HepG2 (cell line): ENCODE results near the gene ANO2. TPM values are rescaled to one million over a fixed set of nuclear protein-coding genes. Genes with fewer than 3 reads are reported as not detected.

ENCODE experiments used
- ATAC-seq: fragments of 200-7000 bp; cut with Tn5 transposase; 3 replicates; pipeline ENCODE4 v1.9.1; 2020; ENCODE audit warnings: mild to moderate bottlenecking, moderate library complexity
- BruUV-seq: library from RNA; stranded (reverse); fragments of 400-500 nt; replicated peaks from 2 replicates; lab custom pipeline; 2021; lab: Mats Ljungman, UMichigan
- CTCF ChIA-PET: fragments of 300-600 bp; formaldehyde crosslinking; extraction: SDS; loops from one replicate; lab custom pipeline; 2021; ENCODE audit warnings: low total read pairs, inconsistent platforms, low intra/inter-chr PET ratio; lab: Yijun Ruan, JAX
- POLR2A ChIA-PET: fragments of 350-600 bp; sonication (Branson Sonifier 250); formaldehyde crosslinking; loops from one replicate; lab custom pipeline; 2020; ENCODE audit warnings: antibody characterized with exemption, inconsistent platforms; lab: Yijun Ruan, JAX
- DNase-seq: peaks from one replicate; pipeline ENCODE4 v3.0.0-alpha.2; 2015; ENCODE audit warnings: low spot score
- FAIRE-seq: peaks from 3 replicates; lab custom pipeline; 2011; peaks lifted over from hg19 to GRCh38; lab: Jason Lieb, UNC
- H2AFZ ChIP-seq: one replicate; pipeline ENCODE4 v1.6.1; 2011; ENCODE audit warnings: low read length, inconsistent platforms
- H3K27ac ChIP-seq: fragments of 300-600 bp; 3 replicates; pipeline ENCODE4 v1.8.0; 2011; ENCODE audit warnings: mixed run types, mild to moderate bottlenecking, mixed read lengths, low read length, inconsistent platforms; ENCODE audit not compliant: insufficient read depth; ENCODE audit errors: extremely low read length
- H3K27me3 ChIP-seq, 2 experiments: fragments of 200-600 bp in 1 of 2; 2 replicates in 1 of 2; 3 replicates in 1 of 2; pipeline versions ENCODE4 v1.6.0 to v1.8.0; 2011; ENCODE audit warnings: low read length in 2 of 2, mild to moderate bottlenecking in 2 of 2, moderate library complexity in 2 of 2, inconsistent platforms in 1 of 2; ENCODE audit not compliant: insufficient read depth in 2 of 2, control insufficient read depth in 1 of 2
- H3K36me3 ChIP-seq, 2 experiments: fragments of 200-600 bp in 1 of 2; replicated peaks in 1 of 2; 2 replicates in 1 of 2; 3 replicates in 1 of 2; pipeline versions ENCODE4 v1.5.1 to v1.8.0; 2011; ENCODE audit warnings: low read length in 2 of 2, inconsistent platforms in 1 of 2; ENCODE audit not compliant: insufficient read depth in 2 of 2, control insufficient read depth in 1 of 2
- H3K4me1 ChIP-seq: 2 replicates; pipeline ENCODE4 v1.5.1; 2012; ENCODE audit warnings: low read length, inconsistent platforms; ENCODE audit not compliant: insufficient read depth
- H3K4me2 ChIP-seq: 2 replicates; pipeline ENCODE4 v1.6.0; 2011; ENCODE audit warnings: low read depth, low read length, inconsistent platforms
- H3K4me3 ChIP-seq, 3 experiments: fragments of 200-600 bp in 1 of 3; sonication (generic), shearing (Covaris generic) in 1 of 3; replicated peaks in 1 of 3; 2 replicates each; pipeline ENCODE4 v1.5.1; 2011 to 2016; ENCODE audit warnings: low read length in 3 of 3, inconsistent platforms in 2 of 3, low read depth in 2 of 3, mild to moderate bottlenecking in 2 of 3, control low read depth in 1 of 3, mixed read lengths in 1 of 3; ENCODE audit not compliant: insufficient read depth in 1 of 3
- H3K79me2 ChIP-seq: one replicate; pipeline ENCODE4 v1.6.1; 2011; ENCODE audit warnings: low read length, inconsistent platforms; ENCODE audit not compliant: insufficient read depth
- H3K9ac ChIP-seq: 2 replicates; pipeline ENCODE4 v1.6.0; 2011; ENCODE audit warnings: mild to moderate bottlenecking, low read depth, low read length, inconsistent platforms; ENCODE audit not compliant: insufficient read depth
- H3K9me3 ChIP-seq: 2 replicates; pipeline ENCODE4 v1.5.1; 2012; ENCODE audit warnings: mild to moderate bottlenecking, low read length
- H4K20me1 ChIP-seq: 2 replicates; pipeline ENCODE4 v1.6.0; 2011; ENCODE audit warnings: inconsistent platforms, mild to moderate bottlenecking, low read length, moderate library complexity; ENCODE audit not compliant: insufficient read depth
- AGO2 ChIP-seq: fragments of 200-400 bp; formaldehyde crosslinking; optimal IDR thresholded peaks from 2 replicates; pipeline ENCODE3; 2017; ENCODE audit warnings: mild to moderate bottlenecking, low read depth, low read length, moderate library complexity
- FOXK2 ChIP-seq: fragments of 450-650 bp; IDR thresholded peaks from 2 replicates; pipeline ENCODE4 v1.6.1; 2016
- FOXP1 ChIP-seq, 2 experiments: fragments of 450-650 bp in 1 of 2; IDR thresholded peaks; 2 replicates each; pipeline ENCODE4 v1.6.1; 2017 to 2018; ENCODE audit warnings: antibody characterized with exemption in 1 of 2
- PITX1 ChIP-seq: sonication (generic); formaldehyde crosslinking; IDR thresholded peaks from 2 replicates; pipeline ENCODE4 v1.5.1; 2020; ENCODE audit warnings: mild to moderate bottlenecking, missing genetic modification reagents
- REXO4 ChIP-seq: sonication (generic); formaldehyde crosslinking; IDR thresholded peaks from 2 replicates; pipeline ENCODE4 v1.8.0; 2022; ENCODE audit warnings: missing genetic modification reagents, mild to moderate bottlenecking, borderline replicate concordance
- RFXAP ChIP-seq: sonication (generic); formaldehyde crosslinking; IDR thresholded peaks from 2 replicates; pipeline ENCODE4 v1.4.0; 2020; ENCODE audit warnings: missing genetic modification reagents, borderline replicate concordance
- SALL2 ChIP-seq: sonication (generic); formaldehyde crosslinking; IDR thresholded peaks from 2 replicates; pipeline ENCODE4 v1.8.1; 2023; ENCODE audit warnings: mild to moderate bottlenecking, missing genetic modification reagents, inconsistent platforms
- SMYD3 ChIP-seq: sonication (generic); formaldehyde crosslinking; IDR thresholded peaks from 2 replicates; pipeline ENCODE4 v1.8.1; 2023; ENCODE audit warnings: mild to moderate bottlenecking, missing genetic modification reagents
- TAF15 ChIP-seq: fragments of 200-400 bp; formaldehyde crosslinking; IDR thresholded peaks from one replicate; pipeline ENCODE4 v1.6.1; 2018; ENCODE audit warnings: mild to moderate bottlenecking, low read depth, low read length; ENCODE audit not compliant: poor library complexity, severe bottlenecking
- THAP11 ChIP-seq: IDR thresholded peaks from 2 replicates; pipeline ENCODE4 v1.6.1; 2016; ENCODE audit warnings: missing biosample characterization, missing genetic modification reagents
- ZNF30 ChIP-seq: sonication (generic); formaldehyde crosslinking; IDR thresholded peaks from 2 replicates; pipeline ENCODE4 v1.5.0; 2020; ENCODE audit warnings: mild to moderate bottlenecking, missing genetic modification reagents
- ZNF431 ChIP-seq: sonication (generic); formaldehyde crosslinking; IDR thresholded peaks from 2 replicates; pipeline ENCODE4 v1.9.0; 2022; ENCODE audit warnings: missing genetic modification reagents, low read depth, mild to moderate bottlenecking, borderline replicate concordance
- ZNF558 ChIP-seq: sonication (generic); formaldehyde crosslinking; IDR thresholded peaks from 2 replicates; pipeline ENCODE4 v1.9.0; 2022; ENCODE audit warnings: mild to moderate bottlenecking, missing genetic modification reagents, borderline replicate concordance
- ZNF562 ChIP-seq: sonication (generic); formaldehyde crosslinking; IDR thresholded peaks from 2 replicates; pipeline ENCODE4 v1.8.0; 2022; ENCODE audit warnings: missing genetic modification reagents, borderline replicate concordance
- ZNF639 ChIP-seq: conservative IDR thresholded peaks from 2 replicates; pipeline ENCODE4 v1.6.1; 2018; ENCODE audit warnings: missing genetic modification reagents
- WGBS: methylation state at CpG from one replicate; pipeline ENCODE4 v1.1.6; 2017; ENCODE audit warnings: low lambda C conversion rate; 5-methylcytosine and 5-hydroxymethylcytosine counted together
- in situ Hi-C: cut with HindIII; loops from 2 replicates; pipeline ENCODE4 v1.10.0; 2017; ENCODE audit warnings: low pct_unique_long_range_greater_than_20kb; ENCODE audit not compliant: extremely low pct_ligation_motif_present
- intact Hi-C: fragments of 100-400 bp; cut with micrococcal nuclease; formaldehyde crosslinking; loops from one replicate; pipeline ENCODE4 v1.10.0; 2022; ENCODE audit not compliant: unreplicated experiment
- polyA plus RNA-seq, 8 experiments: library from polyadenylated mRNA; depleted of rRNA in 3 of 8; stranded (reverse) in 7 of 8; unstranded in 1 of 8; fragments of >200 nt; fragmentation: Illumina TruSeq in 4 of 8; extraction: Trizol in 4 of 8; gene quantifications; 2 replicates each; pipeline versions ENCODE4 v1.2.1 to v1.2.3, GENCODE V29; 2011 to 2016; ENCODE audit warnings: low read depth in 4 of 8, missing spikeins in 1 of 8, mixed read lengths in 1 of 8; ENCODE audit not compliant: insufficient read depth in 1 of 8
- total RNA-seq, 5 experiments: library from RNA; depleted of rRNA; stranded (reverse); fragments of >200 nt; fragmentation: Illumina TruSeq; extraction: Trizol; gene quantifications; 2 replicates each; pipeline ENCODE4 v1.2.3, GENCODE V29; 2016; ENCODE audit warnings: low read depth in 1 of 5
- TF ChIP-seq, protein P1 (sequence below): sonication (generic); formaldehyde crosslinking; IDR thresholded peaks from 2 replicates; pipeline ENCODE4 v1.4.0; 2020; ENCODE audit warnings: mild to moderate bottlenecking, missing genetic modification reagents
- TF ChIP-seq, protein P2 (sequence below): sonication (generic); formaldehyde crosslinking; conservative IDR thresholded peaks from 2 replicates; pipeline ENCODE4 v1.8.0; 2022; ENCODE audit warnings: low read depth, missing genetic modification reagents
- TF ChIP-seq, protein P3 (sequence below): sonication (generic); formaldehyde crosslinking; IDR thresholded peaks from 2 replicates; pipeline ENCODE4 v1.8.0; 2022; ENCODE audit warnings: mild to moderate bottlenecking, missing genetic modification reagents, moderate library complexity

The ANO2 gene
- total and polyA plus RNA-seq, 2 of the 13 experiments (the other 11 are each of a cell fraction or from before 2014, with no cell fraction given): 0.18 TPM; not detected in 1

DNA sequence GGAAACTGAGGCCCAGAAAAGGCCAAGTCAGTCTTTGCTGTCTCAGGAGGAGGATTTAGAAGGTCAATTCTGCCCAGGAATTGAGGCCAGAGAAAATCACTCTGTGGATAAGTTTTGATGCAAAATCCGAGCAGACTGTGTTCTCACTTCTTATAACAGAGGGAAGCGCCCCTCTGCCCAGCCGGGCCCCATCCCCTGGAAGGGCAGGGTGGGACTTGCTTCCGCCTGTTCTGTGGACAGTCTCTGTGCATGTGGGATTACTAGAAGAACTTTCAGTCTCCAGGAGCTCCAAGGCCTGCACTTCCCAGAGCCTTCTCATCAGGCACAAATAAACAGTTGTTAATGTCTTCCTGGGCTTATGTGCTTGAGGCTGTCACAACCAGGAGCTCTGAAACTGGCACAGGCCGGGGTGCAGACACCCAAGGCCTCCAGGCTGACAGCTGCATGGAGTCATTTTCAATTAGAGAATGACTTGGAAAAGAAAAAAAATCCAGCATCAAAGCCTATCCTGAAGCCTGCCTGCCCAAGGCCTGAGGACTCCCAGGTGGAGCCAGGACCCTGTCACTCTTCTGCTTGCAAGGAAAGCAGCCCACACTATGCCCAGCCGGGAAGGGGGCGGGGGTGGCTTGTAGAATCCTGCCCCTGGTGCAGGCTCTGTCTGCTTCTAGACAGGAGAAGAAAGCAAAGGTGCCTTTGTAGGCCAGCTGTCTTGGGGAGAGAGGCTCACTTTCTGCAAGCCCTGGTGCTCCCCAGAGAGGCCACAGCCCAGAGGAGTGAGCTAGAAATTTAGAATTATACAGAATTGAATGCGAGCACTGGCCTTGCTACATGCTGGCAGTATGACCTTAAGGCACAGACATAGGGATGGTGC is 428.5 kb downstream of the ANO2 start:
- no TSS peak for BruUV-seq
- ChIA-PET POLR2A (no interaction called here), CTCF (no interaction called here)
- Histone ChIP-seq H3K4me3 (no peak overlapping the region), H3K4me1 (no peaks in the 10 kb centered on the region), H3K9me3 (no peaks in the 10 kb centered on the region), H4K20me1 (no peaks in the 10 kb centered on the region), H3K36me3 (no peaks in the 10 kb centered on the region), H3K27me3 (peaks cover 0 to 8% of the 10 kb centered on the region in 2 experiments; a peak in 2 of 5 replicates), H3K4me2 (no peak overlapping the region), H3K9ac (no peak overlapping the region), H3K79me2 (no peaks in the 10 kb centered on the region), H3K27ac (no peak overlapping the region), H2AFZ (no peak overlapping the region)
- intact Hi-C loops (no loop called here), in situ Hi-C loops (no loop called here)
- no peak for FAIRE-seq
- 14% methylated on average over 6 of the region's 8 CpGs for WGBS
- DNase-seq: no peak
- ATAC-seq: no peak
- TF ChIP-seq TAF15: no peak
- no peak for TF ChIP-seq ZNF30
- TF ChIP-seq RFXAP (CRISPR knock-in tag): no peak
- TF ChIP-seq FOXP1 (IDR thresholded peaks at IDR 0.05): no peak
- TF ChIP-seq FOXP1 (CRISPR knock-in tag; IDR thresholded peaks at IDR 0.05): no peak
- TF ChIP-seq PITX1 (CRISPR knock-in tag): no peak
- TF ChIP-seq ZNF639 (CRISPR knock-in tag): no peak
- no peak for TF ChIP-seq ZNF558 (CRISPR knock-in tag)
- no peak for TF ChIP-seq REXO4 (CRISPR knock-in tag)
- TF ChIP-seq, protein P1, sequence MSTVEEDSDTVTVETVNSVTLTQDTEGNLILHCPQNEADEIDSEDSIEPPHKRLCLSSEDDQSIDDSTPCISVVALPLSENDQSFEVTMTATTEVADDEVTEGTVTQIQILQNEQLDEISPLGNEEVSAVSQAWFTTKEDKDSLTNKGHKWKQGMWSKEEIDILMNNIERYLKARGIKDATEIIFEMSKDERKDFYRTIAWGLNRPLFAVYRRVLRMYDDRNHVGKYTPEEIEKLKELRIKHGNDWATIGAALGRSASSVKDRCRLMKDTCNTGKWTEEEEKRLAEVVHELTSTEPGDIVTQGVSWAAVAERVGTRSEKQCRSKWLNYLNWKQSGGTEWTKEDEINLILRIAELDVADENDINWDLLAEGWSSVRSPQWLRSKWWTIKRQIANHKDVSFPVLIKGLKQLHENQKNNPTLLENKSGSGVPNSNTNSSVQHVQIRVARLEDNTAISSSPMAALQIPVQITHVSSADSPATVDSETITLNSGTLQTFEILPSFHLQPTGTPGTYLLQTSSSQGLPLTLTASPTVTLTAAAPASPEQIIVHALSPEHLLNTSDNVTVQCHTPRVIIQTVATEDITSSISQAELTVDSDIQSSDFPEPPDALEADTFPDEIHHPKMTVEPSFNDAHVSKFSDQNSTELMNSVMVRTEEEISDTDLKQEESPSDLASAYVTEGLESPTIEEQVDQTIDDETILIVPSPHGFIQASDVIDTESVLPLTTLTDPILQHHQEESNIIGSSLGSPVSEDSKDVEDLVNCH (CRISPR knock-in tag): no peak
- TF ChIP-seq ZNF431 (CRISPR knock-in tag): no peak
- no peak for TF ChIP-seq AGO2
- no peak for TF ChIP-seq THAP11 (CRISPR knock-in tag)
- no peak for TF ChIP-seq ZNF562 (CRISPR knock-in tag)
- TF ChIP-seq SALL2 (CRISPR knock-in tag): no peak
- no peak for TF ChIP-seq FOXK2
- TF ChIP-seq, protein P2, sequence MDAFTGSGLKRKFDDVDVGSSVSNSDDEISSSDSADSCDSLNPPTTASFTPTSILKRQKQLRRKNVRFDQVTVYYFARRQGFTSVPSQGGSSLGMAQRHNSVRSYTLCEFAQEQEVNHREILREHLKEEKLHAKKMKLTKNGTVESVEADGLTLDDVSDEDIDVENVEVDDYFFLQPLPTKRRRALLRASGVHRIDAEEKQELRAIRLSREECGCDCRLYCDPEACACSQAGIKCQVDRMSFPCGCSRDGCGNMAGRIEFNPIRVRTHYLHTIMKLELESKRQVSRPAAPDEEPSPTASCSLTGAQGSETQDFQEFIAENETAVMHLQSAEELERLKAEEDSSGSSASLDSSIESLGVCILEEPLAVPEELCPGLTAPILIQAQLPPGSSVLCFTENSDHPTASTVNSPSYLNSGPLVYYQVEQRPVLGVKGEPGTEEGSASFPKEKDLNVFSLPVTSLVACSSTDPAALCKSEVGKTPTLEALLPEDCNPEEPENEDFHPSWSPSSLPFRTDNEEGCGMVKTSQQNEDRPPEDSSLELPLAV (CRISPR knock-in tag): no peak
- TF ChIP-seq SMYD3 (CRISPR knock-in tag): no peak
- TF ChIP-seq, protein P3, sequence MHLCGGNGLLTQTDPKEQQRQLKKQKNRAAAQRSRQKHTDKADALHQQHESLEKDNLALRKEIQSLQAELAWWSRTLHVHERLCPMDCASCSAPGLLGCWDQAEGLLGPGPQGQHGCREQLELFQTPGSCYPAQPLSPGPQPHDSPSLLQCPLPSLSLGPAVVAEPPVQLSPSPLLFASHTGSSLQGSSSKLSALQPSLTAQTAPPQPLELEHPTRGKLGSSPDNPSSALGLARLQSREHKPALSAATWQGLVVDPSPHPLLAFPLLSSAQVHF: no peak
